Measurements from ENCODE around the gene CCNJL. TPM values are rescaled to one million over a fixed set of nuclear protein-coding genes. Genes with fewer than 3 reads are reported as not detected.

Gene CCNJL
- polyA plus RNA-seq, 3 donors: 7.0 to 8.5 (median 7.2) TPM

DNA sequence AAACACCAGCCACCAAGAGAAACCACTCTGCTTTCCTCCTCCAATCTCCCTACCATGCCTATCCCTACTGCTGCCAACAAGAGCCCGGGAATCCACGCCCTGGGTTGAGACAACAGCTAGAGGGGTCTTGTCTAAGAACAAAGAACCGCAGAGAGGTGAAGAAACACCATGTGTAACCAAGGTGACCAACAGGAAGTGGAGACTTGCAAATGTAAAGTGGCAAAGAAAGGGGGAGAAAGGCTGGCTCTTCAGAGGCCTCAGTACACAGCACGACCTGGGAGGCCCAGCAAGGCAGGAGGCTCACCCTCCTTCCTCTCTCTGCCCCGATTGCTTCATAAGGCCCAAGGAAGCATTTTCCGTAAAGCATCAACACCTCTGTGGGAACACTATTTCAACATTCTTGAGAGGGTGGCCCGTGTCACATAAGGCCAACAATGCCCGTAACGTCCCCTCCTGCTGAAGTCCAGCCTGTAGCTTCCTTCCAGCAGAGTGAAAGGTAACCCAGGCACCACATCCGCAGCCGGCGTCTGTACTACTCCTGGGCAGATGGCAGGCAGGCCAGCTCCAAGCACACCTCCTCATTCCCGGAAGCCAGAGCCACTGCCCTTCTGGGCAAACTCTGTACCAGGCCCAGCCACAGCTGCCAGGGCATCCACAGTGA, 18.3 kb downstream of the CCNJL start:
- no peak for DNase-seq (ENCODE audit: low read depth in 3 of 3, low spot score in 2 of 3)

DNA sequence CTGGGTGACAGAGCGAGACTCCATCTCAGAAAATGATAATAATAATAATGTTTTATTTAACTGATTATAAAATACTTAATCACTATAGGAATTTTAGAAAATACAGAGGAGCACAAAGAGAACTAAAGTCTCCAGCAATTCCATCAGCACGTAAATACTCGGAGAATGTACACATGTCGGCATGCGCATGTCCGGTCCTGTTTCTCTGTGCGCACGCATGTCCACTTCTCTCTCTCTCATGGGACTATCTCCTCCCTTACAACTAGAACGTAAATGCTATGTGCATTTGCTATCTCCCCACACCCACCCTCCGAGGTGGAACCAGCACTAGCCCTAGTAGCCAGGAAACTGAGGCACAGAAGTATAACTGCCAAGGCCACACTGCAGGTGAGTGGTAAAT, 19.0 kb downstream of the CCNJL start:
- no peak for DNase-seq (ENCODE audit: low read depth in 3 of 3, low spot score in 2 of 3)

DNA sequence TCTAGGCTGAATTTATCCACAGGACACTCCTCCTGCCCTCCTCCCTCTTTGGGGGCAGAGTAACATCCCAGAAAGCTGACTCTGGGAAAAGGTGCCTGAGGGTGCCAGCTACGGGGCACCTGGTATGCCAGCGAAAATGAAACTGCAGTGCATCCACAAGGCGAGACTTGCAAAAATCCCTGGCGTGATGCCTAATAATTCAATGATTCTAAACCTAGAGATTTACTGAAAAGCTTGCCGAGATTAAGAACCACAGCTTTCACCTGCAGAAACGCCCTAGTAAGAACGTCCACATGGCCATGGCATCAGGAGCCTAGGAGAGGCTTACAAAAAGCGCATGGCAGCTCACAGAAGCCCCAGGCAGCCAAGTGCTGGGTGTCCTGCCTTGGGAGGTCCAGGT, 20.9 kb downstream of the CCNJL start:
- no peak for DNase-seq (ENCODE audit: low read depth in 3 of 3, low spot score in 2 of 3)

DNA sequence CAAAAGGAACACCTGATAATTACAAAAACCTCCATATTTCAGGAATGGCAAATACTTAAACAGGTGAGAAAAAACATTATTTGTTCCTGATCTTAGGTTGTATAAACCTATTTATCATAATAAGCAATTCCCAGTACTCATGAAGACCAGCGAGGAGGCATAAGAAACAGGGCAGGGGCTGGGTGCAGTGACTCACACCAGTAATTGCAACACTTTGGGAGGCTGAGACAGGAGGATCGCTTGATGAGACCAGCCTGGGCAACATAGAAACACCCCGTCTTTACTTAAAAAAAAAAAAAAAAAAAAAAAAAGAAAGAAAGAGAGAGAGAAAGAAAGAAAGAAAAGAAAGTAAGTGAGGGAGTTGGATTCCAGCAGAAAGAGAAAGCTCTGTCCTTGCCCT, 21.6 kb downstream of the CCNJL start:
- DNase-seq (ENCODE audit: low read depth in 3 of 3, low spot score in 2 of 3): no peak

- DNase-seq (ENCODE audit: low read depth in 3 of 3, low spot score in 2 of 3): no peak
Measured at GRCh38 chr5:160289721-160290120, 22.6 kb downstream of the CCNJL start.

GRCh38 chr5:160289356-160289651, 23.1 kb downstream of the CCNJL start:
- no peak for DNase-seq (ENCODE audit: low read depth in 3 of 3, low spot score in 2 of 3)

DNA sequence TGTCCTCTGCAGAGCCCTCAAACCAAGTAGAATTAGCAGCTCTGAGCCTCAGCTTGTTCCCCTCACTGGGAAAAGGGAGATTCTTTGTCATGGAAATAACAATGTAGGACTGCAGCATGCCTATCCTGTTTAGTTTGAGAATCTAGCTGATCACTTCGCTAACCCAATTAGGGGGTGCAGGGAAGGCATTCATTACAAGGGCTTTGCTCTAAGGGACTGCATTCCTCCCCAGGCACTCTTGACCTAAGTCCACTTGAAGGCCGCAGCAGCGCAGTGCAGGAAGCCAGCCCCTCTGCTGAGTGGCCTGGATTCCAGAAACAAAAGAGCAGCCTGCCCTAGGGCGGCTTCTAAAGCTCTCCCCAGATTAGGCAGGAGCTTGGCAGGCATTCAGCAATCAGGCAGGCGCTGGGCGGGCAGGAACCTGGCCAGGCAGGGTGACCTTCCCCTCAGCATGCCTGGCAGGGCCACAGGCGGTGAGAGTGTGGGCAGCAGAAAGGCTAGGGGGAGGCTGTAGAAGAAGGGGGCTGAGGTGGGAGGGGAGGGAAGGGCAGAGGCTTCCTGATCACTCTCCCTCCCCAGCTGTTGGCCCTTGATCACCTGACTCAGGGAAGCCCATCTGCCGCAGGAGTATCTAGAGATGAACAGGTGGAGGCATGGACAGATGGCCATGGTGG, 24.8 kb downstream of the CCNJL start:
- DNase-seq (ENCODE audit: low read depth in 3 of 3, low spot score in 2 of 3): no peak

- DNase-seq (ENCODE audit: low read depth in 3 of 3, low spot score in 2 of 3): no peak
Measured at GRCh38 chr5:160286947-160287346, 25.4 kb downstream of the CCNJL start.

DNA sequence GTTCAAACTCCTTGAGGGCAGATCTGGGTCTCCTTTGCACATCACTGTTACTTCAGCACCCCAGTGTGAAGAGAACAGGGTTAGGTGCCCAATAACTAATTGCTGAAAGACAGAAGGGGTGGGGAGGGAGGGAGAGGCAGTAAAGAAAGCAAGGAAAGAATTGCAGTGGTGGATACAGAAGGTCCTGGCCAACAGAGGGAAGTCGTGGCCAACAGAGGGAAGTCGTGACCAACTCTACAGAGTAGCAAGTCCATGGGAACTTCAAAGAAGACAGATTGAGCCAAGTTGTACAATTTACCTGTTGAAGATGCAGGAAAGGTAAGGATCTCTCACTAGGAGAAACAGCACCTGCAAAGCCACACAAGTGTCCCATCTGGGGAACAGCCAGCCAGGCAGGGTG, 27.0 kb downstream of the CCNJL start:
- DNase-seq (ENCODE audit: low read depth in 3 of 3, low spot score in 2 of 3): no peak

GRCh38 chr5:160284291-160284873, 28.0 kb downstream of the CCNJL start:
- no peak for DNase-seq (ENCODE audit: low read depth in 3 of 3, low spot score in 2 of 3)

DNA sequence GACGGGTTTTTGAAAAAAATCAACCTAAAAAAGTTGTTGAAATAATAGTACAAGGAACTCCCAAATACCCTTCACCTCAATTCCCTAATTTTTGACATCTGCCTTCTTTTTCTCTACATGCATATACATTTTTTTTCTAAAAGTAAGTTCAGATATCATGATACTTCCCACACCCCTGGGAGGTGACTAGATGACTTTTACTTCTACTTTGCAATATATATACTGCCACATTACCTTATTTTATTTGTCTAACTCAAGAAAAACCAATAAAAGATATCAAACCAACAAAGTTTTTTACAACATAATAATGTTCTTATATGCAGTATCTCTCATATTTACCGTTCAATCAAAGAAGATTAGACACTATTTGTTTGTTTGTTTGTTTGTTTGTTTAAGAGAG, 31.1 kb downstream of the CCNJL start:
- DNase-seq (ENCODE audit: low read depth in 3 of 3, low spot score in 2 of 3): no peak

GRCh38 chr5:160280384-160281095, 31.8 kb downstream of the CCNJL start:
- DNase-seq (ENCODE audit: low read depth in 3 of 3, low spot score in 2 of 3): no peak

DNA sequence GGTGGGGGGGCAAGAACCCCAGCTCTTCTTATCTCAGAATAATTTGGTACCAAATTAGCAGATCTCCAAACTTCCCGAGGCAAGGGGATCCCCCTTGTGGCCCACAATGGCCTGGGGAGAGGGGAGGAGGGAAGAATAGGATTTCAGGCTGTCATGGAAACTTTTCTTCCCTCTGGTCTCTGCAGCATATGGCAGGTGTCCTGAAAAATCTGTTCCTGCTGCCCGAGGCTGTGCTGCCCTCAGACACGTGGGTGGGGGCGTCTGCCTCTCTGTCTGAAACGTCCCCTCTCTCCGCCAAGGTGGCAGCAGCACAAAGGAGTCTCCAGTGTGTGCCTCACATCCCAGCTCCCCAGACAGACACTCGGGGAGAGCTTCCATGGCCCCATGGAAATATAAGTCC, 34.0 kb downstream of the CCNJL start:
- DNase-seq (ENCODE audit: low read depth in 3 of 3, low spot score in 2 of 3): no peak

- DNase-seq (ENCODE audit: low read depth in 3 of 3, low spot score in 2 of 3): no peak
Measured at GRCh38 chr5:160274483-160274931, 37.9 kb downstream of the CCNJL start.

DNA sequence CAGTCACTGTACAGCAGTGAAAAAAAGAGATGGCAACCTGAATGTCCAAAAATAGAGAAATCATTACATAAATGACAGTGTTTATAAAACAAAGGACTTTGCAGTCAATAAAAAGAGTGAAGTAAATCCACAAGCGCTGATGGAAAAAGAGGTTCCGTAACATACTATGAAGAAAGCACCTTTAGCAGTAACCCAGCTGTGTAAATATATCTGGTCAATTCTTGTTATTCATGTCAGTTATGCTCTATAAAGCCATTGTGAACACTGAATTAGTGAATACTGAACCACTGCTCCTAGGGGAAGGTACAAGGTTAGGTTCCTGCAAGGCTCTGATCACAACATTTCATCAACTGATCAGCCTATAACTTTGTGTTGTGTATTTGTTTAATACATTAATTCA, 39.5 kb downstream of the CCNJL start:
- no peak for DNase-seq (ENCODE audit: low read depth in 3 of 3, low spot score in 2 of 3)

DNA sequence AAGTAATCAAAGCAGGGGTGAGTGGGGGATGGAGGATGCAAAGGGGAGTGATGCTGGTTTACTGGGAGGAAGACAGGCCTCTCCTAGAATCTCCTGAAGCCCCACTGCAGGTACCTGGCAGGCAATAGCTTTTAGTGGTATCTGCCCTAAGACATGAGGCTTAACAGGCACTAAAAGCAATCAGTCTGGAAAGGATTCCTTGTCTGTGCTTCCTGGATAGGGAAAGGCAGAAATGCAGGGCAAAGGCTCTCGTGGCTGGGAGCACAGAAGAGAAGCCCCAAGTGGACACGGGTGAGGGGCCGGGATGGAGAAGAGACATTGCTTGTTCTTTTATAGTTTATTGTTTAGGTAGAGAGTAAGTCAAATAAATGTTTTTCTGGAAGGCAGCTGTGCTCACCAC, 40.1 kb downstream of the CCNJL start:
- DNase-seq (ENCODE audit: low read depth in 3 of 3, low spot score in 2 of 3): no peak

- DNase-seq (ENCODE audit: low read depth in 3 of 3, low spot score in 2 of 3): no peak
Measured at GRCh38 chr5:160271836-160272235, 40.5 kb downstream of the CCNJL start.

DNA sequence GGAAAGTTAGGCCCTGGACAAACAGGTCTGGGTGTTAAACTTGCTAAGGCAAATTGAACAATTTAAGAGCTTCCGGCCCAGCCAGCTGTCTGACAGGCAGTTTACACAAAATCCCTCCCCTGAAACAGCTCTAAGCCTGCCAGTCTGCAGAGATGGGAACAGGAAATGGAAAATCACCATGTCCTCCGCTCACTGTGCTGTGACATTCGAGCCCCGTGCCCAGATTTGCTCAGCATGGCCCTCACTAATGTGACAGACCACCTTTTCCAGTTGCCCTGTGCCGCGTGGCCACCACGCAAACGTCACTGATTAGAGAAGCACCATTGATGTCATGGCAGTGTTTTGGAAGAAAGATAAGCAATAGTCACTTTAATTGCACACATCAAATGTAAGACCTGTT, 41.0 kb downstream of the CCNJL start:
- no peak for DNase-seq (ENCODE audit: low read depth in 3 of 3, low spot score in 2 of 3)

DNA sequence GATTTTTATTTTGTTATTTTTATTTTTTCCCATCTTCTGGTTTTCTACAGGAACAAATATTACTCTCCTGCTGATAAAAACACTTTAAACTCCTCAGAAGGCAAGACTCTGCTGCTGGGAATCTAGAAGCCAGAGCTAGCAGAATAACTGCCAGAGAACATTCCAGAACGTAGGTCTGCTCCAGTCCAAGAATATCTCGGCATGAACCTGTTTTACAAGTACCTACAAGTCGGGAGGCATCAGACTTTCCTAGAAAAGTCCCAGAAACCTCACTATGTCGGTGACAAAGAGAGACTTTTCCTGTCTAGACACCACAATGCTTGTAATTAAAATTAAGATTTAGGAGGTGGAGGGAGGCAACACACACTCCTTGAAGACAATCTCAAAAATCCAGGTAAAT, 41.7 kb downstream of the CCNJL start:
- DNase-seq (ENCODE audit: low read depth in 3 of 3, low spot score in 2 of 3): no peak

- DNase-seq (ENCODE audit: low read depth in 3 of 3, low spot score in 2 of 3): no peak
Measured at GRCh38 chr5:160269017-160269416, 43.3 kb downstream of the CCNJL start.

DNA sequence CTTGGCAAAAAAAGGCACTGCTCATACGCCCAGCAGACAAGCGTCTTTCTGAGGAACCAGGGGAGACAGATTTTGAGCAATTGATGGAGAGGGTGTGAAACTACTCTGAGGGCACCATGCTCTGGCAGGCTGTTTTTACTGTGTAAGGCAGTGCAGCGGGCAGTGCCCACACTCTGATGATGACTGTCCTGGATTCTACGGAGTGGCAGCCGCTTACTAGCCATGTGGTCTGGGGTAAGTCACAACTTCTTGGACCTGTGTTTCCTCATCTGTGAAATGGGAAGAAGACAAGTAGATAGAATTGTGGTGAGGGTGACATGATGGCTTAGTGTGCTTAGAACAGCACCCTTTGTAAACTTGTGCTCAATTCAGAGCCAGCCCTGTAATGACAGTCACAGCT, 44.2 kb downstream of the CCNJL start:
- no peak for DNase-seq (ENCODE audit: low read depth in 3 of 3, low spot score in 2 of 3)

All from right renal cortex interstitium (tissue), 3 donors.